HG02840 (cell line): ENCODE measurements around the gene MOB2.

Experiments
- ATAC-seq: cut with Tn5 transposase; IDR thresholded peaks from one replicate; pipeline ENCODE4 v1.9.1; 2021; ENCODE audit warnings: mild to moderate bottlenecking, moderate library complexity, moderate number of reproducible peaks; ENCODE audit not compliant: unreplicated experiment, low FRiP score

The MOB2 gene

GRCh38 chr11:1506981-1507380, 20.4 kb upstream of the MOB2 start:
- ATAC-seq: no peak

- ATAC-seq: no peak
Observed at GRCh38 chr11:1505480-1505879, 18.9 kb upstream of the MOB2 start.

- no peak for ATAC-seq
Observed at GRCh38 chr11:1504581-1505290, 18.2 kb upstream of the MOB2 start.

GRCh38 chr11:1504138-1504537, 17.6 kb upstream of the MOB2 start:
- no peak for ATAC-seq

- ATAC-seq: no peak
Observed at GRCh38 chr11:1503708-1504104, 17.1 kb upstream of the MOB2 start.

GRCh38 chr11:1502954-1503707, 16.6 kb upstream of the MOB2 start:
- ATAC-seq: no peak

GRCh38 chr11:1502168-1502953, 15.8 kb upstream of the MOB2 start:
- ATAC-seq: no peak

GRCh38 chr11:1501421-1502167, 15.0 kb upstream of the MOB2 start:
- ATAC-seq: no peak

GRCh38 chr11:1500466-1501420, 14.2 kb upstream of the MOB2 start:
- no peak for ATAC-seq

- no peak for ATAC-seq
Observed at GRCh38 chr11:1499899-1500298, 13.3 kb upstream of the MOB2 start.

- no peak for ATAC-seq
Observed at GRCh38 chr11:1499261-1499890, 12.8 kb upstream of the MOB2 start.

- no peak for ATAC-seq
Observed at GRCh38 chr11:1498262-1498661, 11.7 kb upstream of the MOB2 start.

GRCh38 chr11:1497600-1497999, 11.0 kb upstream of the MOB2 start:
- no peak for ATAC-seq

- no peak for ATAC-seq
Observed at GRCh38 chr11:1496761-1497095, 10.1 kb upstream of the MOB2 start.

GRCh38 chr11:1496091-1496760, 9.6 kb upstream of the MOB2 start:
- no peak for ATAC-seq

GRCh38 chr11:1494650-1495049, 8.1 kb upstream of the MOB2 start:
- ATAC-seq: no peak

GRCh38 chr11:1493650-1494244, 7.2 kb upstream of the MOB2 start:
- no peak for ATAC-seq

GRCh38 chr11:1491379-1491778, 4.8 kb upstream of the MOB2 start:
- no peak for ATAC-seq
